ENCODE results near the gene KDM5D. TPM values are rescaled to one million over a fixed set of nuclear protein-coding genes. Genes with fewer than 3 reads are reported as not detected.

Gene KDM5D
- total RNA-seq (2022) (not detected in 2 replicates), Bru-seq, nascent RNA (not detected), BruChase-seq, experiment 1, labeled RNA remaining after a 2-hour chase (not detected), BruChase-seq, experiment 2, labeled RNA remaining after a 6-hour chase (not detected)
- long read RNA-seq: 0 reads

DNA sequence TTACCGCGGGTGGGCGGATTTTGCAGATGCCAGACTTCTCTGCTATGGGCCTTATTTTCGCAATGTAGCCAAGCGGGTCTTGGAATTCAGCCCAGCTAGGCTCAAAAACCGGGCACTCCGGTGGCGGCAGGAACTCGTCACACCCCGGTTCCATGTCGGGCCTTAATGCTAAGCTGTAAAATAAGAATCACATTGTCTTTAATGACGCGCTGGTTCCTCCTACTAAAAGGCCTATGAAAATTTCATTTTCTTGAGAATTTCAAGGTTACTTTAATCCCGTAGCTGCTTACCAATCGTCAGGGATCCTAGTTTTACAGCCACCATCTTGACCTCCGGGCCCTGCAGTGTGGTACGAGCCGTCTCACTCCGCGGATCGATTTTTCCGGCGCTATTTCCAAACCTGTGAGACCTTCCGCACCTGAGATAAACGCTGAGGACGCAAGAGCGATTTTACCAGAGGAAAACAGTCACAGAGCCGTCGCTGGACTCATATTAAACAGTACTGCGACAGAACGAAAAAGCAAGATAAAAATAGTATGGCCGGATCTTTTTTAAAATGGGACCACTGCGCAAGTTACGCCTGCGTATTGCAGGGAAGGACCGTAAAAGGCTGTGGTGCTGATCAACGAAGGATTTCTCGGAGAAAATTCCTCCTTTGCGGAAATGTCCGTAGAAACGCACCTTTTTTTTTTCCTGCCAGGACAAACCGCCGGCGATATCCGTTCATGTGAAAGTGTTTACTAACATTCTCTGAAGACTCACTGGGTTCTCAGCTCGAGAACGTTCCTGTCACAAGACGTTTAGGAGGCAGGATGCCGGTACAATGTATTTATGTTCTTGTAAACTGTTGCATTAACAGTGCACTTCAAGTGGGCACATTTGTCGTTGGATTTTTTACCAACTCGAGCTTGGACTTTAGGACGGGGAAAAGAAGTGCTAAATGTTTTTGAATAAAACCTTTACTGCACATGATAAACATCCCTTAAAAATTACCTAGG is at the start of gene KDM5D:
Gene KDM5D, minus strand, starts transcription at position 346 of the 998 bp plus-strand sequence. Its CDS starts 192 bp downstream, at position 154.
- no peak for DNase-seq
- no peaks in the 10 kb centered on the region for H3K27me3 ChIP-seq (replicated peaks; ENCODE audit: control insufficient read depth, insufficient read depth, low read length)
- intact Hi-C loops (cut with micrococcal nuclease; ENCODE audit: unreplicated experiment): no loop called here
- no TSS peak for BruUV-seq (replicated peaks)
- CTCF ChIA-PET: no interaction called here
- Mint-ChIP-seq H3K27ac (ENCODE audit: unreplicated experiment) (no peak within 1 kb of the TSS), H3K27me3 (ENCODE audit: insufficient read depth, unreplicated experiment) (no peaks in the 10 kb centered on the region), H3K36me3 (ENCODE audit: insufficient read depth, unreplicated experiment) (no peaks in the 10 kb centered on the region), H3K9me3 (ENCODE audit: unreplicated experiment) (no peaks in the 10 kb centered on the region), H3K4me3 (ENCODE audit: unreplicated experiment) (no peak within 1 kb of the TSS), H3K4me1 (ENCODE audit: low read depth, unreplicated experiment) (no peaks in the 10 kb centered on the region)
- H3K4me3 ChIP-seq (ENCODE audit: low read depth, low read length): no peak within 1 kb of the TSS
- no peaks in the 10 kb centered on the region for H3K4me1 ChIP-seq
- POLR2A ChIA-PET: no interaction called here
- no peaks in the 10 kb centered on the region for H3K9me3 ChIP-seq
- no peaks in the 10 kb centered on the region for H3K36me3 ChIP-seq (ENCODE audit: control insufficient read depth, insufficient read depth, low read length)
- no peak for TF ChIP-seq CTCF (IDR thresholded peaks at IDR 0.05; ENCODE audit: insufficient read depth in 1 of 2, low read depth in 1 of 2, low read length in 1 of 2, severe bottlenecking in 1 of 2, unreplicated experiment in 1 of 2)

DNA sequence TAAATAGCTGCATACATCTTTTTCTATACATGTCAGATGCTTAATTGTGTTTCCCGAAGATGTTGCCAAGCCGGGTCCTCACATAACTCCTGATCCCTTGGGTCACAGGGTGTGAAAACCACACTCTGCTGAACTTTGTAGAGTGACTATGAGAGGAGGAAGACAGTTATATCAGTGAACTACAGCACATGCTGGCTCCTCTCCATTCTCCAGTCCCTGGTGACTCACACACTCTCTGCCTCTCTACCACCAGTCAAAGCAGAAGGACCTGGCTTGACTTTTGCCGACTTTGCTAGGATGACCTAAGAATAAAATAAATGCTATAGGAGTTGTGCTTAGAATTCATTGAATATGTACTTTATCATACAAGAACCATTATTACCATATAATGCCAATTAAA is 23.8 kb upstream of the KDM5D start:
- Mint-ChIP-seq H3K27ac (ENCODE audit: unreplicated experiment) (no peak overlapping the region), H3K4me1 (ENCODE audit: low read depth, unreplicated experiment) (no peaks in the 10 kb centered on the region), H3K36me3 (ENCODE audit: insufficient read depth, unreplicated experiment) (no peaks in the 10 kb centered on the region), H3K4me3 (ENCODE audit: unreplicated experiment) (no peak overlapping the region), H3K9me3 (ENCODE audit: unreplicated experiment) (no peaks in the 10 kb centered on the region), H3K27me3 (ENCODE audit: insufficient read depth, unreplicated experiment) (no peaks in the 10 kb centered on the region)
- intact Hi-C loops (cut with micrococcal nuclease; ENCODE audit: unreplicated experiment): no loop called here
- no peak for DNase-seq
- Histone ChIP-seq H3K27me3 (replicated peaks; ENCODE audit: control insufficient read depth, insufficient read depth, low read length) (no peaks in the 10 kb centered on the region), H3K9me3 (no peaks in the 10 kb centered on the region), H3K4me1 (no peaks in the 10 kb centered on the region), H3K4me3 (ENCODE audit: low read depth, low read length) (no peak overlapping the region), H3K36me3 (ENCODE audit: control insufficient read depth, insufficient read depth, low read length) (no peaks in the 10 kb centered on the region)
- POLR2A ChIA-PET: no interaction called here
- no TSS peak for BruUV-seq (replicated peaks)
- CTCF ChIA-PET: no interaction called here
- no peak for TF ChIP-seq CTCF (IDR thresholded peaks at IDR 0.05; ENCODE audit: insufficient read depth in 1 of 2, low read depth in 1 of 2, low read length in 1 of 2, severe bottlenecking in 1 of 2, unreplicated experiment in 1 of 2)

- Mint-ChIP-seq H3K9me3 (ENCODE audit: unreplicated experiment) (no peaks in the 10 kb centered on the region), H3K36me3 (ENCODE audit: insufficient read depth, unreplicated experiment) (no peaks in the 10 kb centered on the region), H3K4me1 (ENCODE audit: low read depth, unreplicated experiment) (no peaks in the 10 kb centered on the region), H3K27me3 (ENCODE audit: insufficient read depth, unreplicated experiment) (no peaks in the 10 kb centered on the region), H3K27ac (ENCODE audit: unreplicated experiment) (no peak overlapping the region), H3K4me3 (ENCODE audit: unreplicated experiment) (no peak overlapping the region)
- Histone ChIP-seq H3K36me3 (ENCODE audit: control insufficient read depth, insufficient read depth, low read length) (no peaks in the 10 kb centered on the region), H3K4me3 (ENCODE audit: low read depth, low read length) (no peak overlapping the region), H3K9me3 (no peaks in the 10 kb centered on the region), H3K4me1 (no peaks in the 10 kb centered on the region), H3K27me3 (replicated peaks; ENCODE audit: control insufficient read depth, insufficient read depth, low read length) (no peaks in the 10 kb centered on the region)
- intact Hi-C loops (cut with micrococcal nuclease; ENCODE audit: unreplicated experiment): no loop called here
- no peak for DNase-seq
- ChIA-PET CTCF (no interaction called here), POLR2A (no interaction called here)
- TF ChIP-seq CTCF (IDR thresholded peaks at IDR 0.05; ENCODE audit: insufficient read depth in 1 of 2, low read depth in 1 of 2, low read length in 1 of 2, severe bottlenecking in 1 of 2, unreplicated experiment in 1 of 2): no peak
- no TSS peak for BruUV-seq (replicated peaks)
These were observed 1.2 kb downstream of the KDM5D start for GRCh38 chrY:19743331-19743730.
